GM12878 (cell line): ENCODE results near the gene ARHGEF1. TPM values are rescaled to one million over a fixed set of nuclear protein-coding genes. Genes with fewer than 3 reads are reported as not detected.

Experiments used
- CBX5 ChIP-seq: sonication (generic); IDR thresholded peaks from 2 replicates; pipeline ENCODE4 v1.6.1; 2016; ENCODE audit warnings: low read depth, moderate library complexity, mild to moderate bottlenecking, inconsistent platforms
- EGR1 ChIP-seq, 2 experiments: IDR thresholded peaks; 1 replicate in 1 of 2; 2 replicates in 1 of 2; pipeline ENCODE4 v1.6.1; 2011 to 2012; ENCODE audit warnings: low read depth in 2 of 2, low read length in 2 of 2, borderline replicate concordance in 1 of 2, mild to moderate bottlenecking in 1 of 2, moderate library complexity in 1 of 2
- EP300 ChIP-seq, 2 experiments: fragments of 150-350 bp in 1 of 2; IDR thresholded peaks; 2 replicates each; pipeline ENCODE4 v1.6.1; 2011 to 2012; ENCODE audit warnings: low read depth in 2 of 2, low read length in 2 of 2, borderline replicate concordance in 1 of 2, improper control_type of control experiment in 1 of 2, inconsistent platforms in 1 of 2; ENCODE audit not compliant: control insufficient read depth in 1 of 2
- FOXK2 ChIP-seq: fragments of 450-650 bp; IDR thresholded peaks from 2 replicates; pipeline ENCODE4 v1.6.1; 2017; ENCODE audit warnings: mild to moderate bottlenecking, moderate library complexity
- IKZF2 ChIP-seq, 2 experiments: fragments of 450-650 bp; IDR thresholded peaks; 2 replicates each; pipeline ENCODE4 v1.6.1; 2017; ENCODE audit warnings: mild to moderate bottlenecking in 2 of 2, moderate library complexity in 2 of 2
- MTA3 ChIP-seq: IDR thresholded peaks from 2 replicates; pipeline ENCODE4 v1.6.1; 2012; ENCODE audit warnings: low read length, inconsistent platforms, borderline replicate concordance
- MYC ChIP-seq: IDR thresholded peaks from 2 replicates; pipeline ENCODE4 v1.6.1; 2011; ENCODE audit warnings: mild to moderate bottlenecking, low read length, moderate library complexity, inconsistent platforms; ENCODE audit not compliant: insufficient read depth, insufficient replicate concordance, insufficient read length, severe bottlenecking
- NFXL1 ChIP-seq: fragments of 450-650 bp; IDR thresholded peaks from 2 replicates; pipeline ENCODE4 v1.6.1; 2017; ENCODE audit warnings: antibody characterized with exemption, mild to moderate bottlenecking, borderline replicate concordance
- NFYA ChIP-seq: IDR thresholded peaks from 2 replicates; pipeline ENCODE4 v1.6.1; 2011; ENCODE audit warnings: low read depth, mild to moderate bottlenecking, low read length, improper control_type of control experiment, borderline replicate concordance
- NR2F1 ChIP-seq: fragments of 450-650 bp; conservative IDR thresholded peaks from 2 replicates; pipeline ENCODE4 v1.6.1; 2017; ENCODE audit warnings: mild to moderate bottlenecking
- PAX8 ChIP-seq: fragments of 450-650 bp; IDR thresholded peaks from 2 replicates; pipeline ENCODE4 v1.6.1; 2017; ENCODE audit warnings: mild to moderate bottlenecking, moderate library complexity
- RUNX3 ChIP-seq: IDR thresholded peaks from 2 replicates; pipeline ENCODE4 v1.6.1; 2012; ENCODE audit warnings: low read length, inconsistent platforms
- SMC3 ChIP-seq: IDR thresholded peaks from 2 replicates; pipeline ENCODE4 v1.6.1; 2011; ENCODE audit warnings: low read length, improper control_type of control experiment, borderline replicate concordance
- SP1 ChIP-seq: IDR thresholded peaks from one replicate; pipeline ENCODE4 v1.6.1; 2011; ENCODE audit warnings: low read depth, low read length
- SREBF2 ChIP-seq: IDR thresholded peaks from 2 replicates; pipeline ENCODE4 v1.6.1; 2012; ENCODE audit warnings: mild to moderate bottlenecking, low read length
- STAT1 ChIP-seq: fragments of 450-650 bp; conservative IDR thresholded peaks from 2 replicates; pipeline ENCODE4 v1.6.1; 2014; ENCODE audit warnings: antibody characterized with exemption, mild to moderate bottlenecking
- TCF12 ChIP-seq: IDR thresholded peaks from 2 replicates; pipeline ENCODE4 v1.6.1; 2011; ENCODE audit warnings: low read depth, mild to moderate bottlenecking, low read length
- USF1 ChIP-seq: IDR thresholded peaks from 2 replicates; pipeline ENCODE4 v1.6.1; 2011; ENCODE audit warnings: borderline replicate concordance, low read depth, mild to moderate bottlenecking, moderate library complexity, mixed read lengths, low read length; ENCODE audit not compliant: insufficient read depth; ENCODE audit errors: extremely low read length
- YY1 ChIP-seq: IDR thresholded peaks from 2 replicates; pipeline ENCODE4 v1.6.1; 2011; ENCODE audit warnings: low read depth, mild to moderate bottlenecking, low read length
- polyA plus RNA-seq, 11 experiments: library from polyadenylated mRNA; depleted of rRNA in 4 of 11; unstranded in 6 of 11; stranded (reverse) in 5 of 11; fragments of >200 nt; fragmentation: Nextera tagmentation in 4 of 11; fragmentation: Illumina TruSeq in 1 of 11; extraction: Ambion mirVana in 4 of 11; extraction: Trizol in 1 of 11; gene quantifications; 1 replicate in 1 of 11; 2 replicates in 10 of 11; pipeline versions ENCODE4 v1.2.1 to v1.2.3, GENCODE V29; 2011 to 2016; ENCODE audit warnings: inconsistent platforms in 2 of 11, missing spikeins in 2 of 11, low read depth in 1 of 11
- total RNA-seq, 4 experiments: library from RNA; depleted of rRNA in 3 of 4; stranded (reverse); fragments of >200 nt in 3 of 4; fragmentation: Illumina TruSeq in 1 of 4; extraction: Trizol in 1 of 4; gene quantifications; 2 replicates each; pipeline versions ENCODE4 v1.2.1 to v1.2.3, GENCODE V29; 2013 to 2021
- TF ChIP-seq, protein P1 (sequence below): IDR thresholded peaks from 2 replicates; pipeline ENCODE4 v1.6.1; 2012; ENCODE audit warnings: low read depth, low read length, improper control_type of control experiment
- TF ChIP-seq, protein P2 (sequence below): fragments of 450-650 bp; IDR thresholded peaks from 2 replicates; pipeline ENCODE4 v1.6.1; 2017; ENCODE audit warnings: mild to moderate bottlenecking, moderate library complexity
- TF ChIP-seq, protein P3 (sequence below), 3 experiments: IDR thresholded peaks in 2 of 3; conservative IDR thresholded peaks in 1 of 3; 2 replicates each; pipeline ENCODE4 v1.5.1; 2011; ENCODE audit warnings: low read depth in 3 of 3, low read length in 3 of 3, mild to moderate bottlenecking in 3 of 3, control low read depth in 2 of 3, moderate library complexity in 2 of 3, inconsistent platforms in 1 of 3, mixed read lengths in 1 of 3; ENCODE audit not compliant: control insufficient read depth in 2 of 3, insufficient read depth in 1 of 3; ENCODE audit errors: extremely low read depth in 1 of 3

The ARHGEF1 gene
- total and polyA plus RNA-seq, 10 of the 15 experiments (the other 5 are each of a cell fraction or from before 2014, with no cell fraction given) = 1.2 to 207 (median 53.9) TPM

GRCh38 chr19:41934849-41935374 is 51.9 kb downstream of the ARHGEF1 start (continued):
- TF ChIP-seq MTA3 = no peak
- TF ChIP-seq CBX5 = no peak
- peak; percentile 69 for TF ChIP-seq NR2F1
- TF ChIP-seq YY1 = peak; percentile 75; the same call in 1 of the 2 replicates
- peak; percentile 81; the same call in 1 of the 2 replicates for TF ChIP-seq SMC3
- no peak for TF ChIP-seq EP300 (IDR thresholded peaks at IDR 0.05; ENCODE audit: borderline replicate concordance in 1 of 2, control insufficient read depth in 1 of 2, low read depth in 2 of 2, low read length in 2 of 2)
- no peak for TF ChIP-seq RUNX3
- no peak for TF ChIP-seq PAX8
- no peak for TF ChIP-seq NFXL1
- no peak for TF ChIP-seq EGR1 (IDR thresholded peaks at IDR 0.05; ENCODE audit: borderline replicate concordance in 1 of 2, low read depth in 2 of 2, low read length in 2 of 2)
- TF ChIP-seq STAT1 = no peak
- TF ChIP-seq USF1 = no peak
- TF ChIP-seq MYC = peak; percentile 40
- no peak for TF ChIP-seq NFYA
- no peak for TF ChIP-seq IKZF2 (IDR thresholded peaks at IDR 0.05)
- TF ChIP-seq SP1 = no peak
- TF ChIP-seq TCF12 = no peak
- TF ChIP-seq, protein P1, sequence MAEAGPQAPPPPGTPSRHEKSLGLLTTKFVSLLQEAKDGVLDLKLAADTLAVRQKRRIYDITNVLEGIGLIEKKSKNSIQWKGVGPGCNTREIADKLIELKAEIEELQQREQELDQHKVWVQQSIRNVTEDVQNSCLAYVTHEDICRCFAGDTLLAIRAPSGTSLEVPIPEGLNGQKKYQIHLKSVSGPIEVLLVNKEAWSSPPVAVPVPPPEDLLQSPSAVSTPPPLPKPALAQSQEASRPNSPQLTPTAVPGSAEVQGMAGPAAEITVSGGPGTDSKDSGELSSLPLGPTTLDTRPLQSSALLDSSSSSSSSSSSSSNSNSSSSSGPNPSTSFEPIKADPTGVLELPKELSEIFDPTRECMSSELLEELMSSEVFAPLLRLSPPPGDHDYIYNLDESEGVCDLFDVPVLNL = no peak
- TF ChIP-seq, protein P2, sequence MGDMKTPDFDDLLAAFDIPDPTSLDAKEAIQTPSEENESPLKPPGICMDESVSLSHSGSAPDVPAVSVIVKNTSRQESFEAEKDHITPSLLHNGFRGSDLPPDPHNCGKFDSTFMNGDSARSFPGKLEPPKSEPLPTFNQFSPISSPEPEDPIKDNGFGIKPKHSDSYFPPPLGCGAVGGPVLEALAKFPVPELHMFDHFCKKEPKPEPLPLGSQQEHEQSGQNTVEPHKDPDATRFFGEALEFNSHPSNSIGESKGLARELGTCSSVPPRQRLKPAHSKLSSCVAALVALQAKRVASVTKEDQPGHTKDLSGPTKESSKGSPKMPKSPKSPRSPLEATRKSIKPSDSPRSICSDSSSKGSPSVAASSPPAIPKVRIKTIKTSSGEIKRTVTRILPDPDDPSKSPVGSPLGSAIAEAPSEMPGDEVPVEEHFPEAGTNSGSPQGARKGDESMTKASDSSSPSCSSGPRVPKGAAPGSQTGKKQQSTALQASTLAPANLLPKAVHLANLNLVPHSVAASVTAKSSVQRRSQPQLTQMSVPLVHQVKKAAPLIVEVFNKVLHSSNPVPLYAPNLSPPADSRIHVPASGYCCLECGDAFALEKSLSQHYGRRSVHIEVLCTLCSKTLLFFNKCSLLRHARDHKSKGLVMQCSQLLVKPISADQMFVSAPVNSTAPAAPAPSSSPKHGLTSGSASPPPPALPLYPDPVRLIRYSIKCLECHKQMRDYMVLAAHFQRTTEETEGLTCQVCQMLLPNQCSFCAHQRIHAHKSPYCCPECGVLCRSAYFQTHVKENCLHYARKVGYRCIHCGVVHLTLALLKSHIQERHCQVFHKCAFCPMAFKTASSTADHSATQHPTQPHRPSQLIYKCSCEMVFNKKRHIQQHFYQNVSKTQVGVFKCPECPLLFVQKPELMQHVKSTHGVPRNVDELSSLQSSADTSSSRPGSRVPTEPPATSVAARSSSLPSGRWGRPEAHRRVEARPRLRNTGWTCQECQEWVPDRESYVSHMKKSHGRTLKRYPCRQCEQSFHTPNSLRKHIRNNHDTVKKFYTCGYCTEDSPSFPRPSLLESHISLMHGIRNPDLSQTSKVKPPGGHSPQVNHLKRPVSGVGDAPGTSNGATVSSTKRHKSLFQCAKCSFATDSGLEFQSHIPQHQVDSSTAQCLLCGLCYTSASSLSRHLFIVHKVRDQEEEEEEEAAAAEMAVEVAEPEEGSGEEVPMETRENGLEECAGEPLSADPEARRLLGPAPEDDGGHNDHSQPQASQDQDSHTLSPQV = no peak
- no peak for TF ChIP-seq FOXK2
- TF ChIP-seq, protein P3, sequence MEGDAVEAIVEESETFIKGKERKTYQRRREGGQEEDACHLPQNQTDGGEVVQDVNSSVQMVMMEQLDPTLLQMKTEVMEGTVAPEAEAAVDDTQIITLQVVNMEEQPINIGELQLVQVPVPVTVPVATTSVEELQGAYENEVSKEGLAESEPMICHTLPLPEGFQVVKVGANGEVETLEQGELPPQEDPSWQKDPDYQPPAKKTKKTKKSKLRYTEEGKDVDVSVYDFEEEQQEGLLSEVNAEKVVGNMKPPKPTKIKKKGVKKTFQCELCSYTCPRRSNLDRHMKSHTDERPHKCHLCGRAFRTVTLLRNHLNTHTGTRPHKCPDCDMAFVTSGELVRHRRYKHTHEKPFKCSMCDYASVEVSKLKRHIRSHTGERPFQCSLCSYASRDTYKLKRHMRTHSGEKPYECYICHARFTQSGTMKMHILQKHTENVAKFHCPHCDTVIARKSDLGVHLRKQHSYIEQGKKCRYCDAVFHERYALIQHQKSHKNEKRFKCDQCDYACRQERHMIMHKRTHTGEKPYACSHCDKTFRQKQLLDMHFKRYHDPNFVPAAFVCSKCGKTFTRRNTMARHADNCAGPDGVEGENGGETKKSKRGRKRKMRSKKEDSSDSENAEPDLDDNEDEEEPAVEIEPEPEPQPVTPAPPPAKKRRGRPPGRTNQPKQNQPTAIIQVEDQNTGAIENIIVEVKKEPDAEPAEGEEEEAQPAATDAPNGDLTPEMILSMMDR (IDR thresholded peaks at IDR 0.05 in 2 of 3, conservative IDR thresholded peaks at IDR 0.05 in 1 of 3; ENCODE audit: control insufficient read depth in 2 of 3, extremely low read depth in 1 of 3, insufficient read depth in 1 of 3, low read depth in 3 of 3, low read length in 3 of 3) = peak; percentile 92 to 97 (median 94); a peak in 5 of 6 replicates
- no peak for TF ChIP-seq SREBF2
